HG03460 (cell line): ENCODE measurements around the gene VWA5A.
A peak's percentile ranks its signal among the peaks of the same experiment; 100 is the strongest.
"Not testable (repeated sequence)": the region's sequence is repeated elsewhere in the genome, so short reads cannot be mapped to it uniquely, and the experiment has no call there.

Experiments used
- ATAC-seq: cut with Tn5 transposase; IDR thresholded peaks from one replicate; pipeline ENCODE4 v1.9.1; 2021; ENCODE audit not compliant: unreplicated experiment

VWA5A gene

DNA sequence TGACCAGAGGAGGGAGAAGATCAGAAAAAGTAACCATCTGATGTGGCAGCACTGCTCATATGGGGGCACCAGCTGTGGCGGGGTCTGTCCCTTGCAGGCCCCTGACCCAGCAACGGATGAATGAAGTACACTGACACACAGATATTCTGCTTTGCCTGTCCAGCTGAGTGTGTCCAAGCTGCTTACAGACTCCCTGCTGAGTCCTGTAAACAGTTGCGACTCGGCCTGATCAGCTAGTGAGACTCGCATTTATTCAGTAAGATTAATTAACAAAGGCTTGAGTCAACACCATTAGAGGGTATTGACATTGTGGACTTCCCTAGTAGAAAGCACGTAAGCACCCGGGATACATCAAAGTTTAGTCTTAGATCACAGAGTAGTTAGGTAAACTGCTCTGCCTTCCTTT is 52.6 kb downstream of the VWA5A start:
- ATAC-seq: no peak

DNA sequence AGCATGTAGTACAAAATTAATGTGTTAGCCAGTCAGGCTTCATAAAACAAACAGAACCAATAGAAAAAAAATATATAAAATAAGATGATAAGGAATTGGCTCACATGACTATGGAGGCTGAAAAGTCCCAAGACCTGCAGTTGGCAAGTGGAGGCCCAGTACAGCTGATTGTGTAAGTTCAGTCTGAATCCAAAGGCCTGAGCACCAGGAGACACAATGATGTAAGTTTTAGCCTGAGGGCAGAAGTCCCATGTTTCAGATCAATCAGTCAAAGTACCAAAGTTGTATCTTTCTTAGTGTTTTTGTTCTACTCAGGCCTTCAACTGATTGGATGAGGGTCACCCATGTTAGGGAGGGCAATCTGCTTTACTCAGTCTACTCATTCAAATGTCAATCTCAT is 53.5 kb downstream of the VWA5A start:
- ATAC-seq: no peak

DNA sequence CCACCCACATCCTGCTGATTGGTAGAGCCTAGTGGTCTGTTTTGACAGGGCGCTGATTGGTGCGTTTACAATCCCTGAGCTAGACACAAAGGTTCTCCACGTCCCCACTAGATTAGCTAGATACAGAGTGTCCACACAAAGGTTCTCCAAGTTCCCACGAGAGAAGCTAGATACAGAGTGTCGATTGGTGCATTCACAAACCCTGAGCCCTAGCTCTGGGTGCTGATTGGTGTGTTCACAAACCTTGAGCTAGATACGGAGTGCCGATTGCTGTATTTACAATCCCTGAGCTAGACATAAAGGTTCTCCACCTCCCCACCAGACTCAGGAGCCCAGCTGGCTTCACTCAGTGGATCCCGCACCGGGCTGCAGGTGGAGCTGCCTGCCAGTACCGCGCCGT is 55.1 kb downstream of the VWA5A start:
- ATAC-seq: not testable (repeated sequence)

DNA sequence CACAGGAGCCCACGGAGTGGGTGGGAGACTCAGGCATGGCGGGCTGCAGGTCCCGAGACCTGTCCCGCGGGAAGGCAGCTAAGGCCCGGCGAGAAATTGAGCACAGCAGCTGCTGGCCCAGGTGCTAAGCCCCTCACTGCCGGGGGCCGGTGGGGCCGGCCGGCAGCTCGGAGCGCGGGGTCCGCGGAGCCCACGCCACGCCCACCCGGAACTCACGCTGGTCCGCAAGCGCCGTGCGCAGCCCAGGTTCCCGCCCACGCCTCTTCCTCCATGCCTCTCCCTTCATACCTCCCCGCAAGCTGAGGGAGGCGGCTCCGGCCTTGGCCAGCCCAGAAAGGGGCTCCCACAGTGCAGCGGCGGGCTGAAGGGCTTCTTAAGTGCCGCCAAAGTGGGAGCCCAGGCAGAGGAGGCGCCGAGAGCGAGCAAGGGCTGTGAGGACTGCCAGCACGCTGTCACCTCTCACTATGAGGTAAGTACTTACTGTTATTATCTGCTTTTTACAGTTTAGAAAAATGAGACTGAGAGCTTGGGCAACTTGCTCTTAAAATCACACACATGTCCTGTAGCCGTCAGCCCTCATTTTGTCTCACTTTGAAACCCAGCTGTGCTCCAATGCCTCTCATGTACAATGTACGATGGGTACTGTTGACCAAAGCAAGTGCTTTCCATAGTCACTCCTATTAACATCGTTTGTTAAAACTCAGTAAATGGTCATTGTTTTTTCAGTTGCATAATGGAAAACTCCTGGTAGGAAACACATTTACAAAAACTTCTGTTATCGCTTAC is 55.7 kb downstream of the VWA5A start:
- no peak for ATAC-seq

DNA sequence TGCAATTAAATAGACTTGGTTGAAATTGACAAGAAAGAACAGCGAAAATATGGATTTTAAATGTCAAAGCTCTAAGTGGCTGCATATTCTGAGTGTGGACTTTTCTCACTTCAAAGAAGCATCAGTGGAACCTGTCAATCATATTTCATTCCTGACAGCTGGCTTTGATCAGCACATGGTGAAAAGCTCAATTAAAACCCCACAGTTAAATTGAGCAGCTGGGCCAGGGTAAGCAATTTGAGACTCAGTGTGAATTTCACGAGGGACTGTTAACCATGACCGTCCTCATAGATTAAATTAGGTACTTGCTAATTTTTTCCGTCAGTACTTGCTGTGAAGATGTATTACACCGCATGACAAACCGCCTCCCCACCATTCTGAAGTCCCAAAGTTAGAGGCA is 56.9 kb downstream of the VWA5A start:
- no peak for ATAC-seq

DNA sequence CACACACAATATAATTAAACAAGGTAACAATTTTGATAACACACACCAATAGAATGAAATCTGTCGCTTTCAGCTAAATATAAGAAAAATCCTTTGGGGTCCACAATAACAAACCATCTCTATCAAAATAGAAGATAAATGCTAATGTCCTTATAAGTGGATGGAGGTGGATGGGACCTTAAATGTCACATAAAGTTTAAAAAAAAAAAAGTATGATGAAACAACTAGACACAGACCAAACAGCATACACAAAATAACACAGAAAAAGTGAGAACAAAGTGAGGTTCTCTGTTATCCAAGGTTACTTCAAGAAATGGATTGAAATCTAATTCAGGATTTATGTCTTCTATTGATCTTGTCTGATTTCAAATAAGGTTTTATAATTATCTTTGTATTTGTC is 57.3 kb downstream of the VWA5A start:
- no peak for ATAC-seq

DNA sequence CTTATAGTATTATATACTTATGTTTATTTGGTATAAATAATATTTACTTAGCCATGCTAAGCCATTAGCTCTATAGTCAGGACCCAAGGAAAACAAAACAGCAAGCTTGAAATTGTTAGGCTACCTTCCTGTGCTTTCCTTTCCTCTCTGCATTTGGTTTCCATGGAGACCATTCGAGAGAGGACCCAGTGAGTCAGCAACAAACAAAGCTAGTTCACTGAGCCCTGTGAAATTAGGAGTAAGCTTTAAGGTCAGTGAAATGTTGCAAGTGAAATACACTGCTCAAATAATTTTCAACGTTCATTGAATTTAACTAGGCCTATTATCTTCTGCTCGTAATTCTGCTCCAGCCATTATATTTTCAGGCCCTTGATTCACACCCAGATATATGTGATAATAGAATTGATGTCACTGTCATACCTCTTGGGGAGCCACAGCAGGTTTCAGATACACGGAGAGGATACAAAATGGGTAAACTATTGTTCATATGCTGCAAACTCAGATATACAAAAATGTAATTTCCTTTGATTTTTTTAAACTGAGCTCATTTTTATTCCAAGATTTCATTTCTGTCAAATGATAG is 58.8 kb downstream of the VWA5A start:
- ATAC-seq: no peak

DNA sequence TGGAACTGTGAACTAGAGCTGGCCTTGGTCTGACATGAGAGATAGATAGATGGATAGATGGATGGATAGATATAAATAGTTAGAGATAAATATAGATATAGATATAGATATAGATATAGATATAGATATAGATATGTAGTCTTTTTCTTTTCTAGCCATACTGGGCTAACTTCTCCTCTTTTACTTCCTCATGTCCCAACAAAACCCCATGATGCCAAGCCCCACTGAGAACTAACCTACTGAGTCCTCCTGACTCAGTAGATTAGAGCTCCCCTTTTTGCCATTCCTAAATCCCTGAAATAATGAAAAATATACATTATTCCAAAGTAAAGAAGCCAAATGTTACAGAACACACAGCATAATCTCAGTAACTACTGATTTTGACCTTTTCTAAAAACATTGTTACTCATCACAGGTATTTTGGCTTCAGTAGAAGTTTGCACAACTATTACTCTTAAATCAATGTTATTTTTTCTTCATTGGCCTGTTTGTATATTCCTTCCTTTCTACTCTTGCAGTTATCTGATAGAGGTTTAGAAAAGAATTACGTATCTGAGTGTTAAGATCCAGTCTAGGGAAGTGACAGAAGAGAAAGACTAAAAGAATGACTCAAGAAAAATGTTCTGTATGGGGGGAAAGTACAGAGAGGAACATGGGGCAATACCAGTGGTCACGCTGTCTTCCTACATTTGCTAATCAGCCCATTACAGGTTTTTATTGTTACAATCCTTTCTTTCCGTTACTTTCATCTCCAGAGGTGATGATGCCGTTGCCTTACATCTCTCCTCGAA is 61.9 kb downstream of the VWA5A start:
- ATAC-seq: no peak

DNA sequence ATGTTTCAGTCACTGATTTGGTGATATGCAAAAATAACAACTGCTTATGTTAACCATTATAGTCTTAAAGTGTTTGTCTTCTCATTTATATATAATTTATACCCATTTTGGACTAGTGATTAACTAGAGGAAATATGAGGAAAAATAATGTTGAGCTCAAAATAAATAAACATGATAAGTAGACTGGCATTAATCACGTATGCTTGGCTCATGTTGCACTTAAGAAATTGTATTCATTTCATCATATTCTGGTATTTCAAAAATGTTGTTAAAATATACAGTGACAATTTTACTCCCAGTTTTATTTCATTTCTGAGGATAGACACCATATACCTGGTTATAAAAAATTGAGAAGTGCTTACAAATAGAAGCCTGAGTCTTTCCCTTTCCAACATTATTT is 64.1 kb downstream of the VWA5A start:
- no peak for ATAC-seq

DNA sequence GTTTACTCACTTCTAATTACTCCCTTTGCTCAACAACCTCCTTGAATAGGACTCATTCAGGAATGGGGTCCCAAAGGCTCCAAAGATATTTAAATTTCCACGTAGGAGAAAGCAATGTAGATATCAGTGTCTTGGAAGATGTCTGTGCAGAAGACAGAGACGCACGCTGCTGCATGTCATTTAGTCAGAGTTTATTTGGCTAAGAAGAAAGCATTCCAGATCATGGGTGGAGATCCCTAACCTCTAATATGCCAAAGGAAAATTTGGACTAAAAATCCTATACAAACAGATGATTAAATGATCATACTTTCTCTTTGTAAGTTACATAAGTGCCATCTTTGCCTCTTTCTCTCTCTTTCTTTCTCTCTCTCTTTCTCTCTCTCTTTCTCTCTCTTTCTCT is 67.8 kb downstream of the VWA5A start, which contains the start of gene OR10D3:
TSS of gene OR10D3 (plus strand) at position 278 of the 400 bp plus-strand sequence. CDS start 1,925 bp downstream, outside the sequence.
- no peak for ATAC-seq

DNA sequence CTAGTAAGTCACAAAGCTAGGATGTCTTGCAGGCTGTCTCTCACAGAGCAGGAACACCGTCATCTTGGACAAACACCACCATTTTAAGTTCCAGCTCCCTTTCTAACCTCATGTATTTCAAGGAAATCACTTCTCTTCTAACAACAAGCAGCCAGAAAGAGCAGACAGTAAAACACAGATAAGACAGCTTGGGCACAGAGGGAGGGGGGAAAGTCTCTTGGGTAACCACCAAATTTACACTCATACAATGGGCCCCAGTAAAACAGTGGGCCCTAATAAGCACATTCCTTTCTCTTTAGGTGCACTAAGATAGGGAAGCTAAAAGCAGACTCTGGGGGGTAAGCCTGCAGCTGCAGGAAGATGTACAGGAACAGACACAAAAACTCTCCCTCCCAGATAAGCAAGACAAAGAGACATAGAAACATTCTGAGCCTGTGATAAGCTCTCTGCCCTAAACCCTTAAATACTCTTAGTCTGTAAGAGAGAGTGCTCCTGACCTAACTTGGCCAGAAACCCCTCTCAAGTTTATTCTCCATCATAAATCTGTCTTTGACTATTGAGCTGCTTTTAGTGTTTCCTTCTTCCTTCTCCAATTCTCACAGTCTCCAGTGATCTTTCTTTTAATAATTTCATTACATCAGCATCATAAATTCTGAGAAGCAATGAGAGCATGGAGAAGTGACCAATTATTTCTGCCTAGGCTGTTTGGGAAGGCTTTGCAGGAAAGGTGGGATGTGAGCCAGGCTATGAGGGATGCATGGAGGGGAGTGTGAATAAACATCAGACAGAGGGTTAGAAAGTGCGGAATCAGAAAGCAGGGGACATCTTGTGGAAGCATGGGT is 75.3 kb downstream of the VWA5A start:
- ATAC-seq: no peak

DNA sequence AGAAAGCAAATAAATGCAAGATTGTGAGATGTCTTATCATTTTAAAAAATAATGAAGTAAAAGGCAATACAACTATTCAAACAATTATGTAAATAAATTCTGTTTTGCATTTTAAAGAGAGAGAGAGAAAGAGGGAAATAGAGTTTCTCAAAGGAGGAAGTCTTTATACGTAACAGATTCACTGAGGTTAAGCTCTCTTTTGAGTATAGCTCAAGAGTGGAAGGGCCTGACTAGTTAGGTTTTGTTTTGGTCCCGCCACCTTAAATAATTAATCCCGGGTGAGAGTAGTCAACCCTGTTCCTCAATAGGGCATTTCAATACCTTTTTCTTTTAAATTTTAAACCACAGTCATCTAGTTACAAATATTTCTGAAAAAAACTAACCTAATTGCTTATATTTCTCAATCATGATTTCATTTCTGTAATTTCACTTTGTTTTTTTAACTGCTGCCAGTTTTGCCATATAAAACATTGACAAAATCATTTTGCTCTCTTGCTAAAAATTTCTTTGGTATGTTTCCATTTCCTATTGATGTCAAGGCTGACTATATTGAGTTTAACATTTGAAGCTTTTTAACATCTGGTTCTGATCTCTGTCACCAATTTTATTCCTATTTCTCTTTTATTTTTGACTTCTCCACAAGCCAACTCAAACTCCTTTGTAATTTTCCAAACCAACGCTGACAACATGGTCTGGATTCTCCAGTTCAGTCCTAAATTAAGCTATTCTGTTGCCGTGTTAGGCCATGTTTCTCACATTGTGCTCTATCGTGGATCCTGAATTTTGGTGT is 78.2 kb downstream of the VWA5A start:
- ATAC-seq: peak; percentile 73

DNA sequence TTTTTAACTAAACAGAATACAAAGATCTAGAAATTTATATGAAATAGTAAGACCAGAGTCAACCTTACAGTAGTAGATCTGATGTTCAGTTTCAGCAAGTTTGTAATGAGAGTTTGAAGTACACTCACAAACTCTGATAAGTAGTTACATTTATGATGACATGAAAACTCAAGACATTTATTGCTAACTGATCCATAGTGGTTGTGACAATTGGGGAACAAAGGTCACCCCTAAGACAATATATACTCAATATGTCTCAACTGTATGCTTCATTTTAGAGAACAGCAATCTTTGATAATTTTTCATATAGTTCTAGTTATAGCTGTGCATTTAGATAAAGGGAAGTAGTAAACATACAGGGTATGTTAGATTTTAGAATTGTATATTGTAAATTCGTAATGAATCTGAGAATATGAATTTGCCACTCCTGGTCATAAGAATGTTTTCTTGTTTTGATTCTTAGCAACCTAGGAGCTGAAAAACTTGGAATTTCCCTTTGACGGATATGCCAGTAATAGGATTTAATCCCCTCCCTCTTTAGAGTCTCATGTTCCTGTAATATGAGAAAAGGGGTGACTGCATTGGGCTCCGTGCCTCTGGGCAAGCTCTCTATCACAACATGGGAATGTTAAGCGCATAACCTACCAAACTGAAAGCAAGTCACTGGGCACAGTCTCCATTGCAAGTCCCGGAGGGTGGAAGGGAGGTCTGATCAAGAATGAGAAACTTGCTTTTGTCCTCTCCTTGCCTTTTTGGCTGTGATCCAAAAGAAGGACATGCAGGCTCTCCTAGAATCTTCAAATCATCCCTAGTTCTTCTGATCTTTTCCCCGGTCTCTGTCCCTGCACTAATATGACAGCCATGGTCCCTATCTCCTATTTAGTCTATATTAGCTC is 79.3 kb downstream of the VWA5A start:
- peak; percentile 7 for ATAC-seq

DNA sequence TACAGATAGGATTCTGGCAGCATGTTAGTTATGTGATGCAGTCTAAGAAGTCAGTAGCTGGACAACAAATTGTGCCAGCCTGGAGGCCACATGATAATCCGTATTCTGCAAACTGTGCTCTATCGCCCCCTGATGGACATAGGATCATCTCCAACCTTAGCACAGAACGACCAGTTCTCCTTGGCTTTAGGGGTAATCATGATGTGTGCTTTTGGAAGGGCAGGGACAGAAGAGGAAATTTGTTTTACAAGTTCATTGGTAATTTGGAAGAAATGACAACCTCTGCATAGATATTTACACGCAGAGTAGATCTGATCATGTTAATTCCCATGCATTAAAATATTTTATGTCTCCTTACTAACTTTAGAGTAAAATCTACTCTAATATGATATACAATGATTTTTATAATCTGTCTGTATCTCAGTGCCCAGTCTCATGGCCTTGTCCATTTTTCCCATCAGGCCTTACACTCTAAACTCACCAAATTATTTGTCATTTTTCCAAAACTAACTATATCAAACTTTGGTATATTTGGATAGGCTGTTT is 80.0 kb downstream of the VWA5A start:
- ATAC-seq: peak; percentile 75
